K562 (cell line): Measurements from ENCODE around the gene APPL2. TPM values are rescaled to one million over a fixed set of nuclear protein-coding genes. Genes with fewer than 3 reads are reported as not detected.

Experiments
- ATAC-seq: fragments of 200-7000 bp; cut with Tn5 transposase; 3 replicates; pipeline ENCODE4 v1.9.1; 2020; ENCODE audit warnings: moderate library complexity
- BruUV-seq: library from RNA; stranded (reverse); fragments of 400-500 nt; replicated peaks from 2 replicates; lab custom pipeline; 2021; lab: Mats Ljungman, UMichigan
- CTCF ChIA-PET: fragments of 300-600 bp; formaldehyde crosslinking; extraction: SDS; loops from one replicate; lab custom pipeline; 2021; ENCODE audit warnings: low intra/inter-chr PET ratio; lab: Yijun Ruan, JAX
- POLR2A ChIA-PET: fragments of 300-600, 350-650 bp; sonication (Branson Sonifier 250); formaldehyde crosslinking; extraction: SDS; loops from one replicate; lab custom pipeline; 2021; ENCODE audit warnings: antibody characterized with exemption, inconsistent platforms; lab: Yijun Ruan, JAX
- DNase-seq, 4 experiments: peaks; one replicate each; pipeline versions ENCODE4 v3.0.0 to v3.0.0-alpha.2; 2011 to 2018; ENCODE audit warnings: low spot score in 3 of 4, mixed read lengths in 3 of 4; ENCODE audit errors: extremely low read depth in 1 of 4
- FAIRE-seq: peaks from 2 replicates; lab custom pipeline; 2011; peaks lifted over from hg19 to GRCh38; lab: Jason Lieb, UNC
- H2AFZ ChIP-seq: 2 replicates; pipeline ENCODE4 v1.6.0; 2011; ENCODE audit warnings: low read depth, low read length, control low read depth, inconsistent platforms
- H3K27ac ChIP-seq: fragments of 200-600 bp; 3 replicates; pipeline ENCODE4 v1.8.0; 2011; ENCODE audit warnings: low read depth, mild to moderate bottlenecking, control low read depth, inconsistent platforms, low read length, moderate library complexity, mixed read lengths; ENCODE audit errors: extremely low read depth
- H3K27me3 ChIP-seq, 2 experiments: fragments of 300-600 bp in 1 of 2; 2 replicates in 1 of 2; 3 replicates in 1 of 2; pipeline versions ENCODE4 v1.6.0 to v1.8.0; 2011; ENCODE audit warnings: inconsistent platforms in 2 of 2, low read length in 2 of 2, mild to moderate bottlenecking in 1 of 2, mixed read lengths in 1 of 2, moderate library complexity in 1 of 2; ENCODE audit not compliant: control insufficient read depth in 2 of 2, insufficient read depth in 2 of 2
- H3K36me3 ChIP-seq: fragments of 300-600 bp; 3 replicates; pipeline ENCODE4 v1.8.0; 2011; ENCODE audit warnings: mild to moderate bottlenecking, low read length, inconsistent platforms; ENCODE audit not compliant: control insufficient read depth, insufficient read depth
- H3K4me1 ChIP-seq, 2 experiments: fragments of 200-600 bp in 1 of 2; replicated peaks in 1 of 2; 2 replicates in 1 of 2; 3 replicates in 1 of 2; pipeline versions ENCODE4 v1.5.1 to v1.8.0; 2011; ENCODE audit warnings: inconsistent platforms in 2 of 2, low read length in 2 of 2, mild to moderate bottlenecking in 1 of 2, mixed read lengths in 1 of 2, moderate library complexity in 1 of 2; ENCODE audit not compliant: control insufficient read depth in 2 of 2, insufficient read depth in 2 of 2
- H3K4me2 ChIP-seq: 2 replicates; pipeline ENCODE4 v1.6.1; 2011; ENCODE audit warnings: low read length, control low read depth, inconsistent platforms, mixed read lengths; ENCODE audit not compliant: insufficient read depth
- H3K4me3 ChIP-seq: fragments of 200-600 bp; sonication (generic), shearing (Covaris generic); 2 replicates; pipeline ENCODE4 v1.5.1; 2016; ENCODE audit warnings: control low read depth, inconsistent platforms
- H3K79me2 ChIP-seq: fragments of 200-600 bp; 3 replicates; pipeline ENCODE4 v1.8.0; 2011; ENCODE audit warnings: low read length, inconsistent platforms; ENCODE audit not compliant: control insufficient read depth, insufficient read depth
- H3K9ac ChIP-seq, 2 experiments: 2 replicates each; pipeline versions ENCODE4 v1.6.0 to v1.6.1; 2011; ENCODE audit warnings: low read depth in 2 of 2, low read length in 2 of 2, control low read depth in 1 of 2, inconsistent platforms in 1 of 2, mild to moderate bottlenecking in 1 of 2, mixed read lengths in 1 of 2; ENCODE audit not compliant: insufficient read depth in 1 of 2
- H3K9me1 ChIP-seq: one replicate; pipeline ENCODE4 v1.6.0; 2011; ENCODE audit warnings: inconsistent platforms, mild to moderate bottlenecking, low read length, moderate library complexity; ENCODE audit not compliant: control insufficient read depth, insufficient read depth
- H3K9me3 ChIP-seq: replicated peaks from 2 replicates; pipeline ENCODE4 v1.5.1; 2011; ENCODE audit warnings: low read depth, low read length, inconsistent platforms; ENCODE audit not compliant: control insufficient read depth, insufficient read depth
- H4K20me1 ChIP-seq: replicated peaks from 2 replicates; pipeline ENCODE4 v1.6.1; 2011; ENCODE audit warnings: low read length, inconsistent platforms, mixed read lengths; ENCODE audit not compliant: control insufficient read depth, insufficient read depth
- CCAR2 ChIP-seq: fragments of 200-400 bp; formaldehyde crosslinking; IDR thresholded peaks from 2 replicates; pipeline ENCODE4 v1.6.1; 2017; ENCODE audit warnings: mild to moderate bottlenecking, low read depth, low read length
- CEBPG ChIP-seq, 3 experiments: fragments of 200-800 bp in 1 of 3; sonication (Bioruptor generic) in 1 of 3; sonication (generic) in 1 of 3; formaldehyde crosslinking in 1 of 3; IDR thresholded peaks in 2 of 3; conservative IDR thresholded peaks in 1 of 3; 2 replicates each; pipeline versions ENCODE4 v1.6.1 to v1.8.0; 2016 to 2022; ENCODE audit warnings: missing compliant biosample characterization in 2 of 3, missing genetic modification characterization in 2 of 3, mild to moderate bottlenecking in 1 of 3, missing genetic modification reagents in 1 of 3
- CHD4 ChIP-seq: fragments of 200-600 bp; sonication (generic); IDR thresholded peaks from 3 replicates; pipeline ENCODE4 v1.6.1; 2012; ENCODE audit warnings: low read depth, mild to moderate bottlenecking, mixed read lengths, low read length, inconsistent platforms; ENCODE audit not compliant: insufficient read depth, insufficient replicate concordance, poor library complexity, severe bottlenecking
- HSF4 ChIP-seq: fragments of 250-450 bp; sonication (Bioruptor Pico); IDR thresholded peaks from 2 replicates; pipeline ENCODE4 v2.1.2; 2022; ENCODE audit warnings: mild to moderate bottlenecking, moderate library complexity, borderline replicate concordance
- KDM4B ChIP-seq, 2 experiments: fragments of 450-650 bp in 1 of 2; sonication (generic) in 1 of 2; IDR thresholded peaks; 2 replicates each; pipeline ENCODE4 v1.6.1; 2016 to 2017; ENCODE audit warnings: borderline replicate concordance in 2 of 2, antibody characterized with exemption in 1 of 2, low read depth in 1 of 2, mild to moderate bottlenecking in 1 of 2
- L3MBTL2 ChIP-seq: fragments of 450-650 bp; IDR thresholded peaks from 2 replicates; pipeline ENCODE4 v1.6.1; 2016; ENCODE audit warnings: mild to moderate bottlenecking, moderate library complexity
- MAFG ChIP-seq: fragments of 450-650 bp; conservative IDR thresholded peaks from 2 replicates; pipeline ENCODE4 v1.6.1; 2016; ENCODE audit warnings: missing genetic modification characterization, missing compliant biosample characterization
- MED1 ChIP-seq: sonication (generic); formaldehyde crosslinking; IDR thresholded peaks from 2 replicates; pipeline ENCODE4 v1.8.1; 2023; ENCODE audit warnings: missing genetic modification reagents, borderline replicate concordance
- PHB2 ChIP-seq: fragments of 450-650 bp; IDR thresholded peaks from 2 replicates; pipeline ENCODE4 v1.6.1; 2017; ENCODE audit warnings: low read depth
- PTRF ChIP-seq: fragments of 450-650 bp; IDR thresholded peaks from 2 replicates; pipeline ENCODE4 v1.6.1; 2016; ENCODE audit warnings: mild to moderate bottlenecking, missing genetic modification characterization, missing compliant biosample characterization
- SAFB ChIP-seq: fragments of 200-400 bp; formaldehyde crosslinking; IDR thresholded peaks from 2 replicates; pipeline ENCODE4 v1.6.1; 2017; ENCODE audit warnings: low read depth, low read length, borderline replicate concordance
- SIRT6 ChIP-seq: IDR thresholded peaks from one replicate; pipeline ENCODE4 v1.6.1; 2012; ENCODE audit warnings: low read depth, mild to moderate bottlenecking, control low read depth, inconsistent platforms, low read length, moderate library complexity
- TAF1 ChIP-seq: IDR thresholded peaks from 2 replicates; pipeline ENCODE4 v1.6.1; 2011; ENCODE audit warnings: mild to moderate bottlenecking, low read length, moderate library complexity; ENCODE audit not compliant: insufficient read depth, control insufficient read depth, severe bottlenecking; ENCODE audit errors: extremely low read depth
- ZC3H8 ChIP-seq: fragments of 450-650 bp; IDR thresholded peaks from 2 replicates; pipeline ENCODE4 v1.6.1; 2017
- ZNF143 ChIP-seq: sonication (generic); formaldehyde crosslinking; IDR thresholded peaks from 2 replicates; pipeline ENCODE4 v1.9.0; 2022; ENCODE audit warnings: mild to moderate bottlenecking, missing genetic modification reagents
- WGBS: fragments of 100-300 bp; shearing (Covaris generic); methylation state at CpG from one replicate; pipeline ENCODE4 v1.1.6; 2016; ENCODE audit warnings: low coverage, mixed read lengths; ENCODE audit not compliant: insufficient coverage; ENCODE audit errors: missing lambda C conversion rate; 5-methylcytosine and 5-hydroxymethylcytosine counted together
- in situ Hi-C: fragments of 300-500 bp; cut with MboI; formaldehyde crosslinking; loops from 4 replicates; pipeline ENCODE4 v1.15.0; 2018; ENCODE audit warnings: inconsistent platforms, mixed read lengths
- intact Hi-C: fragments of 100-400 bp; cut with micrococcal nuclease; formaldehyde crosslinking; loops from 2 replicates; pipeline ENCODE4 v1.14.2; 2022
- polyA plus RNA-seq, 8 experiments: library from polyadenylated mRNA; depleted of rRNA in 4 of 8; stranded (reverse) in 5 of 8; unstranded in 3 of 8; fragments of >200 nt; fragmentation: Nextera tagmentation in 2 of 8; fragmentation: Illumina TruSeq in 1 of 8; extraction: Ambion mirVana in 2 of 8; extraction: Trizol in 1 of 8; gene quantifications; 2 replicates each; pipeline versions ENCODE4 v1.2.1 to v1.2.3, GENCODE V29; 2011 to 2014; ENCODE audit warnings: inconsistent platforms in 1 of 8, missing spikeins in 1 of 8
- total RNA-seq, 7 experiments: library from RNA; depleted of rRNA in 6 of 7; stranded (reverse); fragments of >200 nt in 6 of 7; fragmentation: Illumina TruSeq in 2 of 7; extraction: Trizol in 2 of 7; gene quantifications; 2 replicates each; pipeline versions ENCODE4 v1.2.1 to v1.2.3, GENCODE V29; 2011 to 2021; ENCODE audit warnings: low replicate concordance in 1 of 7
- TF ChIP-seq, protein P1 (sequence below), 2 experiments: fragments of 450-650 bp; IDR thresholded peaks; 2 replicates each; pipeline ENCODE4 v1.6.1; 2018; ENCODE audit warnings: mild to moderate bottlenecking in 2 of 2, low read depth in 1 of 2; ENCODE audit not compliant: partially characterized antibody in 2 of 2
- TF ChIP-seq, protein P2 (sequence below): sonication (generic); formaldehyde crosslinking; IDR thresholded peaks from 2 replicates; pipeline ENCODE4 v1.8.1; 2023; ENCODE audit warnings: mild to moderate bottlenecking, missing genetic modification reagents

APPL2 gene
- total and polyA plus RNA-seq, 9 of the 15 experiments (the other 6 are each of a cell fraction or from before 2014, with no cell fraction given): 2.1 to 14.4 (median 8.2) TPM

DNA sequence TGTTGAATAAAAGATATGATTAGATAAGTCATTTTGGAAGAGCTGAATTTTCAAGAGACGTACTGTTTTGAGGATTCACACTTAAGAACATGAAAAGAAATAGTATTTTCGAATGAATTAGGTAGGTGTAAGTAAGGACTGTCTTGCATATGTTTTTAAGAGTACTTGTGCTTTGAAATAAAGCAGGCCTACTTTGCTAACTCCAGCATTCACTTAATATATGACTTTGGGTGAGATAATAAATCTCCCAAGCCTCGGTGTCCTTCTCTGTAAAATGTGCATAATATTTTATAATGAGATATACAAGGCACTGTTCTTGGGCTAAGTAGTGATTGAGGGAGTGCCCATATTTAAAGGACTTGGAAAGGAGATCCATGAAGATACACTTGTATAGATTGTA lies 73.8 kb downstream of the APPL2 start:
- H4K20me1 ChIP-seq: no peaks in the 10 kb centered on the region
- H3K9me1 ChIP-seq: no peaks in the 10 kb centered on the region
- ChIA-PET CTCF (no interaction called here), POLR2A (no interaction called here)
- no peak overlapping the region for H3K4me3 ChIP-seq
- no peak overlapping the region for H3K4me2 ChIP-seq
- H3K9ac ChIP-seq: no peak overlapping the region
- no peaks in the 10 kb centered on the region for H3K4me1 ChIP-seq
- H3K9me3 ChIP-seq: no peaks in the 10 kb centered on the region
- FAIRE-seq (no peak), ATAC-seq (no peak), DNase-seq (no peak)
- intact Hi-C loops: no loop called here
- no peak overlapping the region for H2AFZ ChIP-seq
- H3K27me3 ChIP-seq: no peaks in the 10 kb centered on the region
- in situ Hi-C loops: no loop called here
- H3K79me2 ChIP-seq: no peaks in the 10 kb centered on the region
- TF ChIP-seq ZC3H8 (no peak), PTRF (tag) (no peak), L3MBTL2 (no peak), CHD4 (no peak), HSF4 (CRISPR knock-in tag) (no peak), SIRT6 (no peak), KDM4B (IDR thresholded peaks at IDR 0.05; ENCODE audit: borderline replicate concordance in 2 of 2, low read depth in 1 of 2) (no peak), PHB2 (no peak), CEBPG (CRISPR knock-in tag; IDR thresholded peaks at IDR 0.05) (no peak), CEBPG (tag; conservative IDR thresholded peaks at IDR 0.05 in 1 of 2, IDR thresholded peaks at IDR 0.05 in 1 of 2) (no peak), ZNF143 (CRISPR knock-in tag) (no peak), MAFG (tag) (no peak), SAFB (no peak), MED1 (CRISPR knock-in tag) (no peak), CCAR2 (no peak), TAF1 (no peak)
- TF ChIP-seq, protein P1, sequence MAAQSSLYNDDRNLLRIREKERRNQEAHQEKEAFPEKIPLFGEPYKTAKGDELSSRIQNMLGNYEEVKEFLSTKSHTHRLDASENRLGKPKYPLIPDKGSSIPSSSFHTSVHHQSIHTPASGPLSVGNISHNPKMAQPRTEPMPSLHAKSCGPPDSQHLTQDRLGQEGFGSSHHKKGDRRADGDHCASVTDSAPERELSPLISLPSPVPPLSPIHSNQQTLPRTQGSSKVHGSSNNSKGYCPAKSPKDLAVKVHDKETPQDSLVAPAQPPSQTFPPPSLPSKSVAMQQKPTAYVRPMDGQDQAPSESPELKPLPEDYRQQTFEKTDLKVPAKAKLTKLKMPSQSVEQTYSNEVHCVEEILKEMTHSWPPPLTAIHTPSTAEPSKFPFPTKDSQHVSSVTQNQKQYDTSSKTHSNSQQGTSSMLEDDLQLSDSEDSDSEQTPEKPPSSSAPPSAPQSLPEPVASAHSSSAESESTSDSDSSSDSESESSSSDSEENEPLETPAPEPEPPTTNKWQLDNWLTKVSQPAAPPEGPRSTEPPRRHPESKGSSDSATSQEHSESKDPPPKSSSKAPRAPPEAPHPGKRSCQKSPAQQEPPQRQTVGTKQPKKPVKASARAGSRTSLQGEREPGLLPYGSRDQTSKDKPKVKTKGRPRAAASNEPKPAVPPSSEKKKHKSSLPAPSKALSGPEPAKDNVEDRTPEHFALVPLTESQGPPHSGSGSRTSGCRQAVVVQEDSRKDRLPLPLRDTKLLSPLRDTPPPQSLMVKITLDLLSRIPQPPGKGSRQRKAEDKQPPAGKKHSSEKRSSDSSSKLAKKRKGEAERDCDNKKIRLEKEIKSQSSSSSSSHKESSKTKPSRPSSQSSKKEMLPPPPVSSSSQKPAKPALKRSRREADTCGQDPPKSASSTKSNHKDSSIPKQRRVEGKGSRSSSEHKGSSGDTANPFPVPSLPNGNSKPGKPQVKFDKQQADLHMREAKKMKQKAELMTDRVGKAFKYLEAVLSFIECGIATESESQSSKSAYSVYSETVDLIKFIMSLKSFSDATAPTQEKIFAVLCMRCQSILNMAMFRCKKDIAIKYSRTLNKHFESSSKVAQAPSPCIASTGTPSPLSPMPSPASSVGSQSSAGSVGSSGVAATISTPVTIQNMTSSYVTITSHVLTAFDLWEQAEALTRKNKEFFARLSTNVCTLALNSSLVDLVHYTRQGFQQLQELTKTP (IDR thresholded peaks at IDR 0.05; ENCODE audit: low read depth in 1 of 2, partially characterized antibody in 2 of 2): no peak
- TF ChIP-seq, protein P2, sequence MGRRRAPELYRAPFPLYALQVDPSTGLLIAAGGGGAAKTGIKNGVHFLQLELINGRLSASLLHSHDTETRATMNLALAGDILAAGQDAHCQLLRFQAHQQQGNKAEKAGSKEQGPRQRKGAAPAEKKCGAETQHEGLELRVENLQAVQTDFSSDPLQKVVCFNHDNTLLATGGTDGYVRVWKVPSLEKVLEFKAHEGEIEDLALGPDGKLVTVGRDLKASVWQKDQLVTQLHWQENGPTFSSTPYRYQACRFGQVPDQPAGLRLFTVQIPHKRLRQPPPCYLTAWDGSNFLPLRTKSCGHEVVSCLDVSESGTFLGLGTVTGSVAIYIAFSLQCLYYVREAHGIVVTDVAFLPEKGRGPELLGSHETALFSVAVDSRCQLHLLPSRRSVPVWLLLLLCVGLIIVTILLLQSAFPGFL: no peak
- WGBS: 71% methylated on average over 3 of the region's 3 CpGs
- peaks cover 61% of the 10 kb centered on the region; the same call in 2 of the 3 replicates for H3K36me3 ChIP-seq
- BruUV-seq: no TSS peak
- no peak overlapping the region for H3K27ac ChIP-seq
